GM18873 (cell line): ENCODE results near the gene TMEM144.

Source experiments
- ATAC-seq: cut with Tn5 transposase; IDR thresholded peaks from one replicate; pipeline ENCODE4 v1.9.1; 2021; ENCODE audit warnings: mild to moderate bottlenecking, moderate library complexity, moderate number of reproducible peaks; ENCODE audit not compliant: unreplicated experiment, low FRiP score

TMEM144 gene

DNA sequence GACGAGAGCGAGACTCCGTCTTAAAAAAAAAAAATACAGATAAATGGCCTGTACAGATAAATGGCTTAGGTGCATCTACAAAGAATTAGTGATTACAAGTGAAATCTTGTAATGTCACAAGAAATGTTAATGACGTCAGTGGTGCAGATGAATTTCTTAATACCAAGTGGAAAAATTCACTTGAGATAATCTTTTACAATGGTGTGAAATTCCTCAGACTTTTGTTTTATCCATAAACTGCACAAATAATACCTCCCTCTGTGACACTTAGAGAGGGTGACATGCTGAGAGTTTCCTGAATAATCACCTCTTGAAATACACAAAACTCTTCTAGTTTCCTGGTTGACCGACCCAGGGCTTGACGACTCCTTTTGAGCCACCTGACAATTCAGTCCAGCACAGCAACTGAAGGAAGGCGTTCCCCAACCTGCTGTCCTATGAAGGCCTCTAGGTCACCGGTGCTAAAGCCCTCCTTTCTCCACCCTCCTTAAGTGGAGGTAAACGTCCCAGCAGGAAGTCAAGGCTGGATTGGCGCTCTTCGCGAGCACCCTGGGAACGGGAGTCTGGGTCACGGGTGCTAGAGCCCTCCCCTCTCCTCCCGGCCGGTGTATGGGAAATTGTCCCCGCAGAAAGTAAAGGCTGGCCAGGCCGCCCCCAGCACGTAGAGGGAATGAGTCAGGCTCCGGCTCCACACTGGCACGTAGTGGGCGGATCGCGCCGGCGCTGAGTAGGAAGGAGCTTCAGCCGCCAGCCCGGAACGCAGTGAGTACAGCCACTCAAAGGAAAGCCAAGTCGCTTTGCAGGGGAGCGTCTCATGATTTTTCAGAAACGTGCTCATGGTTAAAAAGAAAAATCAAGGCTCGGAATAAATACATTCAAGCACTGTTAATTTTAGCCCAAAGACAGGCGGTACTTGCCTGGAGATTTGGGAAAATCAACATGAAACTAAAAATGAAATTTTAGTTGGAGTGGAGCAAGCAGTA lies at the start of gene TMEM144:
Gene TMEM144, plus strand, starts transcription at position 662 of the 983 bp plus-strand sequence. CDS start 2,182 bp downstream, outside the sequence.
- ATAC-seq: peak; percentile 89

DNA sequence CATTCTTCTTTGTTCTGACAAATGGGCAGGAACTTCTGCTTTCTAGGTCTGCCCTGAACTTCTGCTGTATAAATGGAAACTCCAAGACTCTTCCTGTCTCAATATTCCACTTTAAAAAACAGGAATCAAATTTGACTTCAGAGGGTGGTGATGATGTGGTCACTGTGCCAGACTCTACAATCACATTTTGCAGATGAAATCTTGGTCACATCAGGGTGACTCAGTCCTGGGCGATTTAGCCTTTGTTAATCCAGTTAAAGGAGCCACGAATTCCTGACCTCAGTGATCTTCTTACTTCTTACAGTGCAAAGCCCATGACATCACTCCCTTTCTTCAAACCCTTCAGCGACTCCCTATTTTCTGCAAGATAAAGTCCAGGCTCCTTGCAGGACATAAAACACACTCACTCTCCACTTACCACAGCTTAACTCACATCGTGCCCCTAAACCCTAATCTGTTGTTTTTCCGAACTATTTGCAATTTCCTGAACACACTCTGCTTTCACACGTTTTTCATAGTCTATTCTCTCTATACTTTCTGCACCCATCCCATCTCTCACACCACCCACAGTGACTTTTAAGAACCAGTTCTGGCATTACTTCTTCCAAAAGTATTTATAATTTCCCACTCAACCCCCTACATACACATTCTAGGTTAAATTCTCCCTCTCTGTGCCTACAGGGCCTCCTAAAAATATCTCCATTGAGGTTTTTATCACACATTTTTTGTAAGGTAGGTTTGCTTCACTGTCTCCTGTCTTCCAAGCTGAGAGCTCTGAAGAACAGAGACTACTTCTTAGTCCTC lies 48.5 kb upstream of the TMEM144 start:
- no peak for ATAC-seq

DNA sequence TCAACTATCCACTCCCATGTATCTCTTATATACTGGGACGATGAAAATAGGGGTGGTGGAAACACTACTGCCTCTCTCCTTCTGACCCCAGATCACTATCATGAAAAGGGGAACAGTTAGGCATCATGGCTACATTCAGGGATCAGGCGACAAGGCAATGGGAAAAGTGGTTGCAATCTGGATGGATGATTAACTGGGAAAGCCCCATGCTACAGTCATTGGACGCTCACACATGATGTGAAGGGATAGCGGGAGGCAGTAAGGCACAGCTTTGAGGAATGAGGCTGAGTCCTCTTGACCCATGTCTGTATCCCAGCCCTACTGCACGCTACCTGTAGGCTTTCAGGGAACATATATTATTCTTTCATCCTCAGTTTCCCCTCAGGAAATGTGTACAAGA lies 47.7 kb upstream of the TMEM144 start:
- no peak for ATAC-seq

DNA sequence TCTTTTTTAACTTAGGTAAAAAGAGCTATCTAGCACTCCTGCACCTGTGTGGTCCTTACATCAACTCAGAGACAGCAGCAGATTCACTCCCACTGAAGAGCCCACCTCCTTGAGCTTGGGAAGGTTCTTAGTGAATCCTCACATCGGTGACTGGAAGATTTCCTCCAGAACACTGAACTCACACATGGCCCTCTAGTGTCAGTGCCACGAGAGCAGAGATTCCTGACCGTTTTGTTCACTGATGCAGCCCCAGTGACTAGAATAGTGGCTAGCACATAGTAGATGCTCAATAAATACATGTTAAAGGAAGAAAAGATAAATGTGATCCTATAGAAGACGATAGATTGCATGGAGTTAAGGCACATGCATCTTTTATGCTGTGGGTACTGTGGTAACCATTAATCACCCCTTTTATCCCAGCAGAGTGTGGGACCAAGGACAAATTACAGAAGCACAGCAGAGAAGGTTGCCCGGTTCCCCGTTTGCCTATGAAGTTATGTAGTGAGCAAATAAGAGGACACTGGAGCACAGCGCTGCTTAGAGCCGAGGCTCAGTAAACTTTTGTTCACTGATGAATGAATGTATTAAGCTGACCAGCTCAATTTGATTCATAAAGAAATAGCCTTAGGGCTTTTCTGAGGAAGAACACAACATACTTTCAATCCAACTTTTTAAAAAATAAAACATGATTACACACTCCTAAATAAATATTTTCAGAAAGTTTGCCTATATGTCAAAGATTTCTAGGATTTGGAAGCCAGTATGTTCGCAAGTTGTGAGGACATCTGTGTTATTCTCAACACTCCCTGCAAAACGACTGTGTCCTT lies 46.1 kb upstream of the TMEM144 start:
- no peak for ATAC-seq

DNA sequence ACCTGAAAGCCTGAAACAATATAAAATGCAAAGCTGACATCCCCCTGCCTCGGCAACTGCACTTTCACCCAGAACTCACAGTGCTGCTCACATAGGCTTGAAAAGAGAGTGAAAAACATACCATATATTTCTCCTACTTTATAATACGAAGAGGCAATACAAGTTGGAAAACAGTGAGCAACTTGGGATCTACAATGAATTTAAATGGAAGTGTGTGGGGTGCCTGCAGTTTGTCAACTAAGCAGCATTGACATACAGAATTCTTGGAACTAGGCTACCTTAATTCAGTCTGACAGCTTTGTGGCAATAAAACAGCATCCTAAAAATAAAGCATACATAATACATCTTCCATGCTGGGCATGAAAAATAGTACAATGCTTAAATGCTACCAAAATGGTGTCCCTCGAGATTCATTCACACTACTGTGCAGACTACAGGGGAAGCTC lies 45.5 kb upstream of the TMEM144 start:
- no peak for ATAC-seq

DNA sequence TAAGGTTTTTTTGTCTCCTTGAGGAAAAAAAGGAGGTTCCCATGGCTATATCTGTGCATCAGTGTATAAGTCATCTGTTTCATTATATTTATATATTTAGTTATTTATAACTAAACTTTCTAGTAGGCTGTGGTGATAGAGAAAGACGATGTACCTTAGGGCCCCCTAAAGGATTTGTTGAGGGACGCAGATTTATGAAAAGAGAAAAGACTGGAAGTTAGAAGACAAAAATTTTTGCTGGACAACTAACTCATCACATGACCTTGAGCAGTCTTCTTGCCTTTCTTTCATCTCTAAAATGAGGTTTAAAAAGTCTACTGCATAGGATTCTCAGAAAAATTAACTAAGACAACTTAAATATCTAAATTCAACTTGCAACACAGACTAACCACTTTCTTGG lies 43.6 kb upstream of the TMEM144 start:
- ATAC-seq: no peak

DNA sequence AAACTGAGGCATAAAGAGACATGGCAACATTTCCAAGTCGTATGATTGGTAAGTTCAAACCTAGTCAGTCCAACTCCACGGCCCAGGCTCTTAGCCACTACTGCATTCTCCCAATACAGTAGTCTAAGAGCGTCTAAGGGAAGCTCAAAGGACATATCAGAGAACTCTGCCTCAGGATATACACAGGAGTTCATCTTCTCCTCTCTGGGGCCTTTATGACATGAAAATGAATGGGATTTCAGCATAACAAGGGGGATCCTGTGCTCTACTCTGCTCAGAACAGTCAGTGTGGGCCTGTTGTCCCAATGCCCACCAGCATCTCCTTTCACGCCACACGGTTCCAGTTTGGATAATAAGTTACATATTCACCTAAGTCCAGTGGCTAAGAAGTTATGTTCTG lies 41.7 kb upstream of the TMEM144 start:
- no peak for ATAC-seq

DNA sequence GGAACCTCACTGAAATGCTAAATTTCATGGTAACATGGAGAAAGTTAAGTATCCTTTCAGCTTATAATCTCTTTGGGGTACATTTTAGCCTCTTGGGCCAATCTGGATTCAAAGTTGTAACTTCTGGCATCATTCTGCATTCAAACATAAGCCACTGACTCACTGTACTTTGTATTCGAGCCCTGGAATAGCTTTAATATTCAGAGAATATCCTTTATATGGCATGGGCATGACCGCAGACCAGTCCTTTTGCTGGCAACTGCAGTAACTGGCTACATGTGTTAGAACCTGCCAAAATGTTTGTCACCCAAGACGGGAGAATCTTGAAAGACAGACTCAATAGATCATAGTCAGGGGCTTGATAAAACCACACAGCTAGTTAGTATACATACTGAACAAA lies 40.8 kb upstream of the TMEM144 start:
- no peak for ATAC-seq

DNA sequence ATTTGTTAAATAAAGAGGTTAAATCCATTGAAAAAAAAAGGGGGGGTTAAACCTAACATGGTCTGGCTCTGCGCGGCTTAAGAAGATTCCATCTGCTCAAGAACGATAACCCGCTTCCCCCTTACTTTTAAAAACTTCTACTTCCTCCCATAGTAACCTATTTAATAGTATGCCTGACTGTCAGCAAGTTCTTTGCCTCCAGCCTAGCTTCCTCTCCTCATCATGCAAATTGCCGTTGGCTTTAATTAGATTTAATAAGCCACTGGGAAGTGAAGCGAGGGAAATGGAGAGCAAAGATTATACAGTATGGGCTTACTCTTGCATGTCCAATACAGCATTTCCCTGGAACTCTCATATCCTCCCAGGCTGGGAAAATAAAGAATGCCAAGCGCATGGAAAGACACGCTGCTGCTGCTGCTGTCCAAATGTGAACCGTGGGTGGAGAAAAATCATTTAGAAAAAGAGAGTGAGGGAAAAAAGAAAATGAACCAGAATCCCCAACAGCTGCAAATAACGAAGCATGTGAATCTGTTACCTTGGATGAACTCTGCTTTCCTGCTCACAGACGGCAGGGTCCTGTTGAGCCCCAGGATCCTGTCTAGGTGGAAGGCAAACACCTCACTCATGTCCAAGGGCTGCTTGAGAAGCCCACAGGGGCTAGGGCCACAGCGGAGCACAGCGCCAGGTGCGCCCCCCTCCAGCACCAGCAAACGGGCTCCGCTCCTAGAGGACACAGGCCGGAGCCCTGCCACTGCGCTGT lies 40.2 kb upstream of the TMEM144 start:
- no peak for ATAC-seq

DNA sequence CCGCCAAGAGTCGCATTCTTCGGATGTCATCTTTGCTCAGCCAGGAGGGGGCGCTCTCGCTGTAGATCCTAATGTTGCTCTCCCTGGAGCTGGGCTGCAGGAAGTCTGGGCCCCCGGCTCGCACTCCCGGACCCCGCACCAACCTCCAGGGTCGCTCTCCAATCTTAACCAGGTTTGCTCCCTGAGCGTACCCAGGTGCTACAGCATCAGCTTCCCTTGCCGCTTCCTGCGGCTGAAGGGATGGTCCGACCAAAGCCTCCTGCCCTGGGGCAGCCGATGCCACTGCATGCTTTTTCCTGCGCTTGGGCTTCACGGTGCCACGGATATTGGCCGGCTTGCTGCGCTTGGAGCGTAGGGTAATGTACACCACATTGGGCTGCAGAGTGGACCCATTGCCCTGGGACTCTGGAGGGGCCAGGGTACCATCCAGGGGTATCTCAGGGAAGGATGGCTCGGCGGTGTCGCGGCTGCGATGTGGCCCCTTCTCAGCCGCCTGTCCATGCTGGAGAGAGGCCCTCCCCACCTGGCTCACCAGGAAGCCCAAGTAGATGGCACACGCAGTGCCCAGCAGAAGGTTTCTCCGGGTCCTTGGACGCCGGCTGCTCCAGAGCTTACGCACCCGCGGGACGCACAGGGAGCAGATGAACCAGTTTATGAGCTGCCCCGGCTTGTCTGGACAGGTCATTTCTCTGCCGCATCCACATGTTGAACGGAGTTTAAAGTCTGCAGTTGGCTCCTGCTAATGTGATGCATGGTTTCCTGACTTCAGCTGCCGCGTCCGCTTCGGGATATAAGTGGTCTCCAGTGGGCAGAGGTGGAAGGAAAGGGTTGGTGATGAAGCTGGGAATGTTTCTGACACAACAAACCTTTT lies 39.4 kb upstream of the TMEM144 start:
- ATAC-seq: no peak

DNA sequence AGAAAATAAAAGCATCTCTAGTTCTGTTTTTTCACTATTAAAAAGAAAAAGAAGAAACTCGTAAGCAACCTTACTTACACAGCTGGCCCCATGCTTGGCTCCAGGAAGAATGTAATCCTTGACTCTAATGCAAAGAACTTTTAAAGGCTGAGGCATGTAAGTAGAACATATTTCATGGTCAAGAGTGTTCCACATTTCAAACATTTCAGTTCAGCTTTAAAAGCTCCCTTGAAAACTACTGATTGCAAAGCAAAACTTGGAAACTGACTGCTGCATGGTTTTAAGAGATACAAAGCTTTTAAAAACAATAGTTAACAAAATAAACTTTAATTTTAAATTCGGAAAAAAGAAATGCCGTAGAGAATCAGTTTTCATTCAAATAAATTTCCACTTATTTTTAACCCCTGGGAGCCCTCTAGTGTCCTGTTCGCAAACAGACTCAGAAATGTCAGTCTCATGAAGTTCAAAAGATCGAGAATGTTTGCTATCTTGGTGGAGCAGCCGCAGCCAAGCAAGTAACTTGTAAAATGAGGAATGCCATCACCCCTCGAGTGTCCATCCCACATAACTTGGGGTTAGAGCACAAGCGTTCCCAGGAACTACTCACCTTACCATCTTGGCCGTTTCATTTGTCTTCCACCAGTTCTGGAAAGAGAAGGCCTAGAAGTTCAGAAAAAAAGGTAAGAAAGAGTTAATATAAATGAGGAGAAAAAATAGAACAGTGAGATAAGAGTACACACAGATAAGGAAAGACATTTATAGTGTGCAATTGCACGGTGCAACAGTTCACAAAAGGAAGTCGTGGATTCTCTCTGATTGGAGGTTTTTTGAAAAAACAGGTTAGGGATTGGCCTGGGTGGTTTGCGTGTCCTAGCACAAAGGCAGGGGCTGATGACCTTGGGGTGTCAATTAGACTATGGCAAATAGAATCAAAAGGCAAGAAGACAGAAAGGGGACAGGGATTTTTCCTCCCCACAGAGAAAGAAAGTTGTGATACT lies 37.7 kb upstream of the TMEM144 start, which contains the start of gene GASK1B:
Gene GASK1B, minus strand, starts transcription at position 765 of the 998 bp plus-strand sequence. CDS start 1,650 bp downstream, outside the sequence.
- no peak for ATAC-seq

DNA sequence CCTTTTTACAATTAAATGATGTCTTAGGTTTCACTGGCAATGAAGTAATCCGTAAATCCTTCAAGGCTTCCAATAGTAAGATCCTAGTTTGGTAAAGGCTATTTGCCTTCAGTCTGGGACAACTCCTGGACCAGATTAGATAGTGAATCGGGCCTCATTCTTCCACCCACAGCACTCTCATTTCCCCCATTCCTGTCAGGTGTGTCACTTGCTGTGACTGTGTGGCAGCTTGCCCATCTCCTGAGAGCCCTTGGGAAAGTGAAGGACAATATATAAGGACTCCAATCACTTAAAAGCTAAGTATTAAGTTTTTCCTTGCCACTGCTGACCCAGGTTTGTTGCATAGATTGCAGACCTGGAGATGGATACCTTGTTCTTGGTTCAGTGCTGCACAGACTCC lies 34.2 kb upstream of the TMEM144 start:
- no peak for ATAC-seq

DNA sequence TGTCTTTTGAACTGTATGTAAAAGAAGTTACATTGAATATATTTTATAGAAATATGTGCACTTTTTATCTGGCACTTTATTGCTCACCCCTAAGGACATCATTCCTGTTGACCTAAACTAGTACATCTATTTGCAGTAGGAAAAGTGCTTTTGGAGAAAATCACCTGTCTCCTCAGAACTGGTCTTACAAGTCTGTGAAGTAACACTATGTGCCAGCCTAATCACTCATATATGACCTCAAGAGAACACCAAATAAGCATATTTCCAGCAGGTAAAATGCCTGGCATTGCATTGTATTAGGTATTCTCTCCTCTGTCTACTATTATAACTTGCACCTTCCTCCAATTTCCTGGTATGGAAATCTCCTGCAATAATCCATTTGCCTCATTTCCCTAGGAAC lies 33.5 kb upstream of the TMEM144 start:
- no peak for ATAC-seq

DNA sequence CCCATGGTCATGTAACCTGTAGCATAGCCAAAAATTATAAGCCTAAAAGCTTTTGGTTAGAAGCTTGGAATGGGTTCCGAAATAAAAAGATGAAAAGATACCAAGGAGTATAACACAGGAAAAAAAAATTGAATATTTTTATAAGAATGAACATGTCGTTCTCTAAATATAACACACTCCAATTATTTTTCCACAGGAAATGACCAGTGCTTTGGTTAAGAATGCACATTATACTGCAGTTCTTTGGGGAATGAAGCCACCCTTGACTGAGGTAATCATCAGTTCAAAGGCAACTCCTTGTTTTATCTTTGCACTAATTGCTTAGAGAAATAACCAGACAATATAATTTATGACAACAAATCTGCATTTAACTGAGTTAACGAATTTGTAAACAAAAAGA lies 30.8 kb upstream of the TMEM144 start:
- ATAC-seq: no peak

DNA sequence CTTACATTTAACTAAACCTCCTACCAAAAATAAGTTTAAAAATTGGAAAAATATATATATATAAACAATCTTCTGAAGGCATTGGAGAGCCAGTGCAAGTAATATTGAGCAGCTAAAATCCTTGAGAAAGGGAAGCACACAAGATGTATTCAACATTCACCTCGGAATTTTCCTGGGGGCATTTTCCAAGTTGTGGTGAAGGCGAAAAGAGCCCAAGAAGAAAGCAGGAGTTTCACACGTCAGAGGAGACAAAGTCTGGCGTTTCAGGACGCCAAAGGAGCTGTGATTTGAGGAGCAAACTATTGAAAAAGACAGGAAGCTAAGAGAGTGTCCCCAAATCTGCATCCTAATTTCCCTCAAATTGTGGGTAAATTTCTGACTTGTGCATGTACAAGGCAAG lies 28.4 kb upstream of the TMEM144 start:
- ATAC-seq: no peak

DNA sequence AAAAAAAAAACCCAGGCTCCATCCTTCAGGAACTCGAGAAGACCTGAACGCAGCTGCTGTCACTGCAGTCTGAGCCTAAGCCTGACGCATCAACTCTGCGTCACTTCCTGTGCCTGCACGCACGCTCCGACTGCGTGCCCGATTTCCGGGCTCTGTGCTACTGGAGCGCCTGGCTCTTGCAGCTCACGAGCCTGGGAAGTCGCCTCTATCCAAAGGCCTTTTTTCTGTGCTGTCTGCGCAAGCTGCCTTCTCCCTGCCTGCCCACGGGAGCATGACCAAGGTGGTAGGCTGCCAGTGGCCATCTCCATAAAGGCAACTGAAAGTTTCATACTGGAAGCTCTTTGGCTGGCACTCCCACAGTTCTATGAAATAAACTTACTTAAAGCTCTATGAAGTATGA lies 27.6 kb upstream of the TMEM144 start:
- no peak for ATAC-seq

DNA sequence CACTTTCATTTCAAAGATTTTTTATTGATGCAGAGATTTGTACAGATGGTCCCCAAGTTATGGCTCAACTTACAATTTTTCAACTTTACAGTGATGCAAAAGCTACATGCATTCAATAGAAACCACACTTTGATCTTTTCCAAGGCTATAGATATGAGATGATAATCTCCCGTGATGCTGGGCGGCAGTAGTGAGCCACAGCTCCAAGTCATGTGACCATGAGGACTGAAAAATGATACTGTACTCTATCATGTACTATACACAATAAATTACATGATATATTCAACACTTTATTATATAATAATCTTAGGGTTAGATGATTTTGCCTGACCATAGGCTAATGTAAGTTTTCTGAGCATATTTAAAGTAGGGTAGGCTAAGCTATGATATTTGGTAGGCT lies 23.5 kb upstream of the TMEM144 start:
- ATAC-seq: no peak
